Skeletal muscle tissue (tissue), 2 donors: ENCODE results near the gene DGAT2L6. TPM values are rescaled to one million over a fixed set of nuclear protein-coding genes. Genes with fewer than 3 reads are reported as not detected.

Experiments used
- small RNA-seq: library from RNA; depleted of rRNA; stranded (forward); fragments of <200 nt; gene quantifications from one replicate; pipeline ENCODE3, GENCODE V24; 2014
- total RNA-seq: library from RNA; depleted of rRNA; stranded (reverse); fragments of >200 nt; gene quantifications from one replicate; pipeline ENCODE4 v1.2.3, GENCODE V29; 2014

DGAT2L6 gene
- total RNA-seq, 1 donor from 2014 or later = not detected

Small RNA genes lying within 50 kb of the gene (small RNA-seq; reads per million reads assigned to genes)
- gene RNA5SP507 = not detected

Other genes starting within 250 kb of the DGAT2L6 start
- gene AWAT2, start 127.5 kb upstream of the DGAT2L6 start, total RNA-seq = not detected
- gene OTUD6A, start 115.0 kb upstream of the DGAT2L6 start, total RNA-seq = not detected
- gene IGBP1, start 44.0 kb upstream of the DGAT2L6 start, total RNA-seq = 151 TPM
- not detected for gene AWAT1, start 57.2 kb downstream of the DGAT2L6 start, total RNA-seq
- not detected for gene P2RY4, start 82.7 kb downstream of the DGAT2L6 start, total RNA-seq
- gene ARR3, start 90.9 kb downstream of the DGAT2L6 start, total RNA-seq = not detected
- gene RAB41, start 104.7 kb downstream of the DGAT2L6 start, total RNA-seq = not detected
- 14.1 TPM for gene PDZD11, start 112.4 kb downstream of the DGAT2L6 start, total RNA-seq
- gene KIF4A, start 112.6 kb downstream of the DGAT2L6 start, total RNA-seq = 3.7 TPM
- gene GDPD2, start 245.8 kb downstream of the DGAT2L6 start, total RNA-seq = not detected